HL-60 (cell line): ENCODE measurements around the gene TVP23A.
A peak's percentile ranks its signal among the peaks of the same experiment; 100 is the strongest.

Experiments
- DNase-seq, 2 experiments: peaks; one replicate each; pipeline ENCODE4 v3.0.0-alpha.2; 2010 to 2020; ENCODE audit warnings: low read depth in 1 of 2, low spot score in 1 of 2
- H3K27ac ChIP-seq: fragments of 250-450 bp; sonication (Bioruptor Pico); replicated peaks from 2 replicates; pipeline ENCODE4 v1.5.1; 2020; ENCODE audit warnings: mild to moderate bottlenecking, moderate library complexity
- H3K27me3 ChIP-seq: fragments of 250-450 bp; sonication (Bioruptor Pico); 2 replicates; pipeline ENCODE4 v1.5.1; 2021; ENCODE audit warnings: mild to moderate bottlenecking, moderate library complexity; ENCODE audit not compliant: insufficient read depth, poor library complexity, severe bottlenecking
- H3K4me3 ChIP-seq: replicated peaks from 2 replicates; pipeline ENCODE4 v1.5.1; 2011; ENCODE audit warnings: mild to moderate bottlenecking, control low read depth, low read length; ENCODE audit not compliant: insufficient read depth
- GABPA ChIP-seq: IDR thresholded peaks from 2 replicates; pipeline ENCODE4 v1.6.1; 2012; ENCODE audit warnings: low read depth
- POLR2AphosphoS5 ChIP-seq: IDR thresholded peaks from 2 replicates; pipeline ENCODE4 v1.6.1; 2012; ENCODE audit warnings: low read depth
- SPI1 ChIP-seq: IDR thresholded peaks from 2 replicates; pipeline ENCODE4 v1.6.1; 2012; ENCODE audit warnings: low read depth, mild to moderate bottlenecking, borderline replicate concordance
- TF ChIP-seq, protein P1 (sequence below): IDR thresholded peaks from 2 replicates; pipeline ENCODE4 v1.6.1; 2012; ENCODE audit warnings: low read depth; ENCODE audit not compliant: insufficient replicate concordance
- TF ChIP-seq, protein P2 (sequence below): IDR thresholded peaks from one replicate; pipeline ENCODE4 v1.5.1; 2011; ENCODE audit warnings: low read length, control low read depth, inconsistent platforms; ENCODE audit not compliant: insufficient read depth

TVP23A gene

DNA sequence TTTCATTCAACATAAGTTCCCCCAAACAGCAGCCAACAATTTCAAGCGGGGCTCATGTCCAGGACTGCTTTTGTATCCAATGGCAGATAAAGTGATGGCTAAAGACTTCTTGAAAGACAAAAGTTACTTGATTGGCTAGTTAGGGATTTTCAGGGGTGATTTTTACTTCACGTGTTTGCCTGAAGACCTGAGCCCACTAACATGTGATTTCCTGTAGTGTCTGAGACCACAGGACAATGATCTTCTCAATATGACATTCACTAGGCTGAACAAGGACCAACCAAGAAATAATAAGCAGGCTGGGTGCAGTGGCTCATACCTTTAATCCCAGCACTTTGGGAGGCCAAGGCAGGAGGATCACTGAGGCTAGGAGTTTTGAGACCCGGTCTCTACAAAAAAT is 10.4 kb downstream of the TVP23A start:
- Histone ChIP-seq H3K27me3 (no peaks in the 10 kb centered on the region), H3K27ac (no peak overlapping the region), H3K4me3 (no peak overlapping the region)
- TF ChIP-seq POLR2AphosphoS5 (no peak), SPI1 (no peak)
- TF ChIP-seq, protein P1, sequence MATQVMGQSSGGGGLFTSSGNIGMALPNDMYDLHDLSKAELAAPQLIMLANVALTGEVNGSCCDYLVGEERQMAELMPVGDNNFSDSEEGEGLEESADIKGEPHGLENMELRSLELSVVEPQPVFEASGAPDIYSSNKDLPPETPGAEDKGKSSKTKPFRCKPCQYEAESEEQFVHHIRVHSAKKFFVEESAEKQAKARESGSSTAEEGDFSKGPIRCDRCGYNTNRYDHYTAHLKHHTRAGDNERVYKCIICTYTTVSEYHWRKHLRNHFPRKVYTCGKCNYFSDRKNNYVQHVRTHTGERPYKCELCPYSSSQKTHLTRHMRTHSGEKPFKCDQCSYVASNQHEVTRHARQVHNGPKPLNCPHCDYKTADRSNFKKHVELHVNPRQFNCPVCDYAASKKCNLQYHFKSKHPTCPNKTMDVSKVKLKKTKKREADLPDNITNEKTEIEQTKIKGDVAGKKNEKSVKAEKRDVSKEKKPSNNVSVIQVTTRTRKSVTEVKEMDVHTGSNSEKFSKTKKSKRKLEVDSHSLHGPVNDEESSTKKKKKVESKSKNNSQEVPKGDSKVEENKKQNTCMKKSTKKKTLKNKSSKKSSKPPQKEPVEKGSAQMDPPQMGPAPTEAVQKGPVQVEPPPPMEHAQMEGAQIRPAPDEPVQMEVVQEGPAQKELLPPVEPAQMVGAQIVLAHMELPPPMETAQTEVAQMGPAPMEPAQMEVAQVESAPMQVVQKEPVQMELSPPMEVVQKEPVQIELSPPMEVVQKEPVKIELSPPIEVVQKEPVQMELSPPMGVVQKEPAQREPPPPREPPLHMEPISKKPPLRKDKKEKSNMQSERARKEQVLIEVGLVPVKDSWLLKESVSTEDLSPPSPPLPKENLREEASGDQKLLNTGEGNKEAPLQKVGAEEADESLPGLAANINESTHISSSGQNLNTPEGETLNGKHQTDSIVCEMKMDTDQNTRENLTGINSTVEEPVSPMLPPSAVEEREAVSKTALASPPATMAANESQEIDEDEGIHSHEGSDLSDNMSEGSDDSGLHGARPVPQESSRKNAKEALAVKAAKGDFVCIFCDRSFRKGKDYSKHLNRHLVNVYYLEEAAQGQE = no peak
- TF ChIP-seq, protein P2, sequence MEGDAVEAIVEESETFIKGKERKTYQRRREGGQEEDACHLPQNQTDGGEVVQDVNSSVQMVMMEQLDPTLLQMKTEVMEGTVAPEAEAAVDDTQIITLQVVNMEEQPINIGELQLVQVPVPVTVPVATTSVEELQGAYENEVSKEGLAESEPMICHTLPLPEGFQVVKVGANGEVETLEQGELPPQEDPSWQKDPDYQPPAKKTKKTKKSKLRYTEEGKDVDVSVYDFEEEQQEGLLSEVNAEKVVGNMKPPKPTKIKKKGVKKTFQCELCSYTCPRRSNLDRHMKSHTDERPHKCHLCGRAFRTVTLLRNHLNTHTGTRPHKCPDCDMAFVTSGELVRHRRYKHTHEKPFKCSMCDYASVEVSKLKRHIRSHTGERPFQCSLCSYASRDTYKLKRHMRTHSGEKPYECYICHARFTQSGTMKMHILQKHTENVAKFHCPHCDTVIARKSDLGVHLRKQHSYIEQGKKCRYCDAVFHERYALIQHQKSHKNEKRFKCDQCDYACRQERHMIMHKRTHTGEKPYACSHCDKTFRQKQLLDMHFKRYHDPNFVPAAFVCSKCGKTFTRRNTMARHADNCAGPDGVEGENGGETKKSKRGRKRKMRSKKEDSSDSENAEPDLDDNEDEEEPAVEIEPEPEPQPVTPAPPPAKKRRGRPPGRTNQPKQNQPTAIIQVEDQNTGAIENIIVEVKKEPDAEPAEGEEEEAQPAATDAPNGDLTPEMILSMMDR = no peak
- DNase-seq = no peak

GRCh38 chr16:10806698-10807097 is 11.9 kb downstream of the TVP23A start:
- no peak overlapping the region for H3K27ac ChIP-seq
- peak; percentile 18 to 22 for DNase-seq
- no peak overlapping the region for H3K4me3 ChIP-seq
- TF ChIP-seq, protein P2 = no peak
- TF ChIP-seq GABPA (no peak), SPI1 (no peak), POLR2AphosphoS5 (no peak)
- TF ChIP-seq, protein P1 = no peak
- H3K27me3 ChIP-seq = no peaks in the 10 kb centered on the region

DNA sequence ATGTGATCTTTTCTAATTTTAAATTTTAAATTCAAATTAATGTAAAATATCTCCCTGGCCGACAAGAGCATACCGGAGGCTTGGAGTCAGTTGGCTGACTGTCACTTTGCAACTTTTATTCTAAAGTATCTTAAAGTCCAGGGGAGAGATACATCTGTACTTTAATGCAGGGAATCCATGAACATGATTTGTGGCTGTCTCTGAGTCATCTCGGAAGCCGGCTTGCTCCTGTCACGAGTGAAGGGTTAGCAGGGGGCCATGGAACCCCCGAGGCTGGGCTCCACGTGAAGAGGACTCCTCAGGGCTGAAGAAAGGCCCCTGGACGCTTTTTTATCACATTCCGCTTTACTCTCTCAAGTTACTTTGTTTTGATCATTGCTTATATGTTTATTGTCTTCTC is 13.3 kb downstream of the TVP23A start:
- Histone ChIP-seq H3K27me3 (no peaks in the 10 kb centered on the region), H3K4me3 (no peak overlapping the region), H3K27ac (no peak overlapping the region)
- DNase-seq = no peak
- TF ChIP-seq, protein P1 = no peak
- no peak for TF ChIP-seq POLR2AphosphoS5
- TF ChIP-seq GABPA = no peak
- TF ChIP-seq, protein P2 = no peak
- no peak for TF ChIP-seq SPI1
